ENCODE measurements around the gene NTN4.

DNA sequence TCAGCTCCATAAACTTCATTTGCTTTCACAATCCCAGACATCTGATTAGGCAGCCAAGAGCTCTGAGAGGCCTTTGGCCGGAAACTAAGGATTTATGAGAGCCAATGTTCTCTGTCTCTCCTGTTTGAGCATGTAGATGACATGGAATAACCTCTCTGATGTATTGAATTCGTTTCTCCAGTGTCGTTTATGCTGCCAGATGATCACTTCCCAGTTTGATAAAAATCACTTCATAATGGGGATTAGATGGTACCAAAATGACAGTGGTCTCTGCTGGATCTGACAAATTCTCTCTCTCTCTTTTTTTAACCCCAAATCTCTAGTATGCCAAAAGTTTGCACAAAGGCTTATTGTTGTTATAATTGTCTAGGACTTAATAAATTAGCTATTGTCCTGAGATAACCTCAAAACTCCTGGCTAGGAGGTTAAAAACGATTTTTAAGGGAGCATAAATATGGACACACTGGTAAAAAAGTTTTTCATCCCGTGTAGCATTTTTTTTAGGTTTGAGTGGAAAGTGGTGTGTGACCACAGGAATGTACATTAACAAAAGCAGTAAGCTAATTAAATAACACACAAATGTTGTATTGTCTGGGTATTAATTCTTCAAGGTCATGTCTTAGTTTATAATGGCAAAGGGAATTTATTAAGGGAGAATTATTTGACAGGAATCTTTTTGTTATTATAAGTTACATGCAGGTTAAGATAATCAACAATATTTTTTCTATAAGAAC is 156.7 kb downstream of the NTN4 start:
- TF ChIP-seq, protein P1, sequence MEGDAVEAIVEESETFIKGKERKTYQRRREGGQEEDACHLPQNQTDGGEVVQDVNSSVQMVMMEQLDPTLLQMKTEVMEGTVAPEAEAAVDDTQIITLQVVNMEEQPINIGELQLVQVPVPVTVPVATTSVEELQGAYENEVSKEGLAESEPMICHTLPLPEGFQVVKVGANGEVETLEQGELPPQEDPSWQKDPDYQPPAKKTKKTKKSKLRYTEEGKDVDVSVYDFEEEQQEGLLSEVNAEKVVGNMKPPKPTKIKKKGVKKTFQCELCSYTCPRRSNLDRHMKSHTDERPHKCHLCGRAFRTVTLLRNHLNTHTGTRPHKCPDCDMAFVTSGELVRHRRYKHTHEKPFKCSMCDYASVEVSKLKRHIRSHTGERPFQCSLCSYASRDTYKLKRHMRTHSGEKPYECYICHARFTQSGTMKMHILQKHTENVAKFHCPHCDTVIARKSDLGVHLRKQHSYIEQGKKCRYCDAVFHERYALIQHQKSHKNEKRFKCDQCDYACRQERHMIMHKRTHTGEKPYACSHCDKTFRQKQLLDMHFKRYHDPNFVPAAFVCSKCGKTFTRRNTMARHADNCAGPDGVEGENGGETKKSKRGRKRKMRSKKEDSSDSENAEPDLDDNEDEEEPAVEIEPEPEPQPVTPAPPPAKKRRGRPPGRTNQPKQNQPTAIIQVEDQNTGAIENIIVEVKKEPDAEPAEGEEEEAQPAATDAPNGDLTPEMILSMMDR (IDR thresholded peaks at IDR 0.05; ENCODE audit: low read depth, low read length, missing input control) = no peak
- TF ChIP-seq, protein P2, sequence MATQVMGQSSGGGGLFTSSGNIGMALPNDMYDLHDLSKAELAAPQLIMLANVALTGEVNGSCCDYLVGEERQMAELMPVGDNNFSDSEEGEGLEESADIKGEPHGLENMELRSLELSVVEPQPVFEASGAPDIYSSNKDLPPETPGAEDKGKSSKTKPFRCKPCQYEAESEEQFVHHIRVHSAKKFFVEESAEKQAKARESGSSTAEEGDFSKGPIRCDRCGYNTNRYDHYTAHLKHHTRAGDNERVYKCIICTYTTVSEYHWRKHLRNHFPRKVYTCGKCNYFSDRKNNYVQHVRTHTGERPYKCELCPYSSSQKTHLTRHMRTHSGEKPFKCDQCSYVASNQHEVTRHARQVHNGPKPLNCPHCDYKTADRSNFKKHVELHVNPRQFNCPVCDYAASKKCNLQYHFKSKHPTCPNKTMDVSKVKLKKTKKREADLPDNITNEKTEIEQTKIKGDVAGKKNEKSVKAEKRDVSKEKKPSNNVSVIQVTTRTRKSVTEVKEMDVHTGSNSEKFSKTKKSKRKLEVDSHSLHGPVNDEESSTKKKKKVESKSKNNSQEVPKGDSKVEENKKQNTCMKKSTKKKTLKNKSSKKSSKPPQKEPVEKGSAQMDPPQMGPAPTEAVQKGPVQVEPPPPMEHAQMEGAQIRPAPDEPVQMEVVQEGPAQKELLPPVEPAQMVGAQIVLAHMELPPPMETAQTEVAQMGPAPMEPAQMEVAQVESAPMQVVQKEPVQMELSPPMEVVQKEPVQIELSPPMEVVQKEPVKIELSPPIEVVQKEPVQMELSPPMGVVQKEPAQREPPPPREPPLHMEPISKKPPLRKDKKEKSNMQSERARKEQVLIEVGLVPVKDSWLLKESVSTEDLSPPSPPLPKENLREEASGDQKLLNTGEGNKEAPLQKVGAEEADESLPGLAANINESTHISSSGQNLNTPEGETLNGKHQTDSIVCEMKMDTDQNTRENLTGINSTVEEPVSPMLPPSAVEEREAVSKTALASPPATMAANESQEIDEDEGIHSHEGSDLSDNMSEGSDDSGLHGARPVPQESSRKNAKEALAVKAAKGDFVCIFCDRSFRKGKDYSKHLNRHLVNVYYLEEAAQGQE (IDR thresholded peaks at IDR 0.05) = peak; percentile 46
- peak; percentile 61 to 81 for TF ChIP-seq RXRA (IDR thresholded peaks at IDR 0.05)
- TF ChIP-seq RAD21 (IDR thresholded peaks at IDR 0.05) = peak in 1 of 2 donors; percentile 36
- no peak for TF ChIP-seq NR2F2 (IDR thresholded peaks at IDR 0.05)
- no peak for TF ChIP-seq ZBTB33 (IDR thresholded peaks at IDR 0.05)
- TF ChIP-seq JUND (IDR thresholded peaks at IDR 0.05) = peak in 1 of 2 donors; percentile 36
- peak; percentile 24 to 39 for TF ChIP-seq GABPA (IDR thresholded peaks at IDR 0.05 in 1 of 2, conservative IDR thresholded peaks at IDR 0.05 in 1 of 2)
- TF ChIP-seq MAX (IDR thresholded peaks at IDR 0.05) = peak; percentile 17
- no peak for TF ChIP-seq EGR1 (IDR thresholded peaks at IDR 0.05; ENCODE audit: low read depth in 2 of 2)
- peak; percentile 58 for TF ChIP-seq YY1 (IDR thresholded peaks at IDR 0.05)

Measured in liver (tissue), 3 donors.